ENCODE measurements around the gene KDM5D. TPM values are rescaled to one million over a fixed set of nuclear protein-coding genes. Genes with fewer than 3 reads are reported as not detected.

Gene KDM5D
- total and polyA plus RNA-seq, 2 donors (not counting 3 experiments of a cell fraction or from before 2014, with no cell fraction given), result 30.3 to 40.2 TPM

DNA sequence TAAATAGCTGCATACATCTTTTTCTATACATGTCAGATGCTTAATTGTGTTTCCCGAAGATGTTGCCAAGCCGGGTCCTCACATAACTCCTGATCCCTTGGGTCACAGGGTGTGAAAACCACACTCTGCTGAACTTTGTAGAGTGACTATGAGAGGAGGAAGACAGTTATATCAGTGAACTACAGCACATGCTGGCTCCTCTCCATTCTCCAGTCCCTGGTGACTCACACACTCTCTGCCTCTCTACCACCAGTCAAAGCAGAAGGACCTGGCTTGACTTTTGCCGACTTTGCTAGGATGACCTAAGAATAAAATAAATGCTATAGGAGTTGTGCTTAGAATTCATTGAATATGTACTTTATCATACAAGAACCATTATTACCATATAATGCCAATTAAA lies 23.8 kb upstream of the KDM5D start:
- Histone ChIP-seq H3K27me3 (ENCODE audit: control insufficient read depth in 2 of 2, insufficient read depth in 2 of 2, low read length in 2 of 2) (no peaks in the 10 kb centered on the region), H3K4me3 (replicated peaks in 1 of 3; ENCODE audit: insufficient read depth in 1 of 3, low read depth in 1 of 3, low read length in 3 of 3) (no peak overlapping the region), H3K9ac (replicated peaks; ENCODE audit: extremely low read depth, insufficient read depth, low read length) (no peak overlapping the region), H3K4me2 (ENCODE audit: insufficient read depth, low read length) (no peak overlapping the region), H3K27ac (ENCODE audit: insufficient read depth, low read depth, low read length) (no peak overlapping the region), H3K9me3 (replicated peaks; ENCODE audit: control insufficient read depth, insufficient read depth, low read length) (no peaks in the 10 kb centered on the region), H2AFZ (ENCODE audit: low read depth, low read length) (no peak overlapping the region), H3K9me1 (replicated peaks; ENCODE audit: control insufficient read depth, extremely low read depth, insufficient read depth, low read length) (no peaks in the 10 kb centered on the region), H3K4me1 (ENCODE audit: control insufficient read depth, extremely low read depth, insufficient read depth, low read length) (no peaks in the 10 kb centered on the region), H3K79me2 (ENCODE audit: control insufficient read depth, insufficient read depth, low read length) (no peaks in the 10 kb centered on the region), H3K36me3 (ENCODE audit: control insufficient read depth in 2 of 2, extremely low read depth in 1 of 2, insufficient read depth in 2 of 2, low read length in 2 of 2) (no peaks in the 10 kb centered on the region), H4K20me1 (replicated peaks; ENCODE audit: control insufficient read depth, extremely low read depth, insufficient read depth, low read length) (no peaks in the 10 kb centered on the region)
- DNase-seq (ENCODE audit: low read depth, low spot score) (no peak), FAIRE-seq (no peak)
- ChIA-PET CTCF (no interaction called here), POLR2A (no interaction called here)
- BruUV-seq (replicated peaks), result no TSS peak
- dilution Hi-C loops (cut with MboI; ENCODE audit: extremely low pct_ligation_motif_present, low sequenced_read_pairs) (no loop called here), intact Hi-C loops (cut with micrococcal nuclease) (no loop called here)
- TF ChIP-seq POLR2A (IDR thresholded peaks at IDR 0.05; ENCODE audit: low read depth, low read length) (no peak), JUN (IDR thresholded peaks at IDR 0.05; ENCODE audit: borderline replicate concordance, insufficient read depth, insufficient read length, low read depth) (no peak), MAX (IDR thresholded peaks at IDR 0.05; ENCODE audit: insufficient read depth, insufficient read length) (no peak), MYC (IDR thresholded peaks at IDR 0.05; ENCODE audit: low read depth, low read length) (no peak), EZH2 (IDR thresholded peaks at IDR 0.05; ENCODE audit: borderline replicate concordance, low read depth, low read length, severe bottlenecking) (no peak), GATA2 (IDR thresholded peaks at IDR 0.05; ENCODE audit: insufficient read depth, insufficient read length, low read depth, low read length) (no peak)
- TF ChIP-seq, protein P1, sequence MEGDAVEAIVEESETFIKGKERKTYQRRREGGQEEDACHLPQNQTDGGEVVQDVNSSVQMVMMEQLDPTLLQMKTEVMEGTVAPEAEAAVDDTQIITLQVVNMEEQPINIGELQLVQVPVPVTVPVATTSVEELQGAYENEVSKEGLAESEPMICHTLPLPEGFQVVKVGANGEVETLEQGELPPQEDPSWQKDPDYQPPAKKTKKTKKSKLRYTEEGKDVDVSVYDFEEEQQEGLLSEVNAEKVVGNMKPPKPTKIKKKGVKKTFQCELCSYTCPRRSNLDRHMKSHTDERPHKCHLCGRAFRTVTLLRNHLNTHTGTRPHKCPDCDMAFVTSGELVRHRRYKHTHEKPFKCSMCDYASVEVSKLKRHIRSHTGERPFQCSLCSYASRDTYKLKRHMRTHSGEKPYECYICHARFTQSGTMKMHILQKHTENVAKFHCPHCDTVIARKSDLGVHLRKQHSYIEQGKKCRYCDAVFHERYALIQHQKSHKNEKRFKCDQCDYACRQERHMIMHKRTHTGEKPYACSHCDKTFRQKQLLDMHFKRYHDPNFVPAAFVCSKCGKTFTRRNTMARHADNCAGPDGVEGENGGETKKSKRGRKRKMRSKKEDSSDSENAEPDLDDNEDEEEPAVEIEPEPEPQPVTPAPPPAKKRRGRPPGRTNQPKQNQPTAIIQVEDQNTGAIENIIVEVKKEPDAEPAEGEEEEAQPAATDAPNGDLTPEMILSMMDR (IDR thresholded peaks at IDR 0.05; ENCODE audit: extremely low read depth in 1 of 2, insufficient read depth in 1 of 2, low read depth in 1 of 2, low read length in 2 of 2), result no peak
